Measurements from ENCODE around the gene PBX3.

- TF ChIP-seq CTCF (IDR thresholded peaks at IDR 0.05) (no peak), POLR2A (IDR thresholded peaks at IDR 0.05) (no peak)
Observed at GRCh38 chr9:125825762-125826161, 78.6 kb downstream of the PBX3 start.
